Stomach (tissue), 9 donors: ENCODE results near the gene LDLRAD3. TPM values are rescaled to one million over a fixed set of nuclear protein-coding genes. Genes with fewer than 3 reads are reported as not detected.

Experiments
- DNase-seq, 2 donors: peaks; one replicate each; pipeline versions ENCODE4 v3.0.0 to v3.0.0-alpha.2; 2013 to 2019
- H3K27ac ChIP-seq, 5 donors: fragments of 200-600 bp in 4 of 5; sonication (generic) in 4 of 5; one replicate each; pipeline ENCODE4 v1.5.1; 2013 to 2019; ENCODE audit warnings: mild to moderate bottlenecking in 1 of 5, moderate library complexity in 1 of 5
- H3K27me3 ChIP-seq, 3 donors: fragments of 200-600 bp; sonication (generic); one replicate each; pipeline ENCODE4 v1.5.1; 2017 to 2019; ENCODE audit warnings: mixed run types in 1 of 3
- H3K36me3 ChIP-seq, 4 donors: fragments of 200-600 bp; sonication (generic); 1 replicate in 3 of 4; 2 replicates in 1 of 4; pipeline ENCODE4 v1.5.1; 2016 to 2019
- H3K4me1 ChIP-seq, 4 donors: fragments of 200-600 bp; sonication (generic); one replicate each; pipeline ENCODE4 v1.5.1; 2016 to 2019
- H3K4me3 ChIP-seq, 4 donors: fragments of 200-600 bp; sonication (generic) in 3 of 4; one replicate each; pipeline ENCODE4 v1.5.1; 2016 to 2019; ENCODE audit warnings: mild to moderate bottlenecking in 1 of 4
- H3K9me3 ChIP-seq, 4 donors: fragments of 200-600 bp; sonication (generic); one replicate each; pipeline ENCODE4 v1.5.1; 2016 to 2019
- EP300 ChIP-seq: sonication (generic); formaldehyde crosslinking; IDR thresholded peaks from one replicate; pipeline ENCODE4 v1.6.1; 2017; ENCODE audit warnings: antibody characterized with exemption
- POLR2A ChIP-seq, 4 donors: fragments of 450-650 bp; IDR thresholded peaks; one replicate each; pipeline ENCODE4 v1.6.1; 2016; ENCODE audit warnings: antibody characterized with exemption in 4 of 4, control low read depth in 2 of 4, mild to moderate bottlenecking in 1 of 4, moderate library complexity in 1 of 4
- POLR2AphosphoS5 ChIP-seq, 3 donors: sonication (generic); formaldehyde crosslinking; IDR thresholded peaks; one replicate each; pipeline ENCODE4 v1.6.1; 2016; ENCODE audit warnings: antibody characterized with exemption in 3 of 3
- WGBS, 5 donors: extraction: QIAGEN DNeasy Blood & Tissue Kit in 3 of 5; methylation state at CpG; one replicate each; pipeline versions ENCODE4 v1.1.5 to v1.1.7; 2013 to 2018; 5-methylcytosine and 5-hydroxymethylcytosine counted together
- intact Hi-C: fragments of 100-400 bp; cut with DNase I; formaldehyde crosslinking; loops from one replicate; pipeline ENCODE4 v1.15.1; 2023; ENCODE audit warnings: low total_unique reads
- polyA plus RNA-seq, 3 donors: library from polyadenylated mRNA; stranded (reverse); fragments of 200-250 nt; gene quantifications; one replicate each; pipeline ENCODE4 v1.2.3, GENCODE V29; 2013
- total RNA-seq, 5 donors: library from RNA; depleted of rRNA; stranded (reverse); fragments of >200 nt; gene quantifications; one replicate each; pipeline versions ENCODE4 v1.1.0 to v1.2.3, GENCODE V29; 2014 to 2016
- TF ChIP-seq, protein P1 (sequence below), 7 experiments: fragments of 450-650 bp in 4 of 7; fragments of 200-600 bp in 3 of 7; sonication (generic) in 3 of 7; IDR thresholded peaks; one replicate each; pipeline ENCODE4 v1.5.1; 2016 to 2019; ENCODE audit warnings: antibody characterized with exemption in 7 of 7, control low read depth in 2 of 7, mild to moderate bottlenecking in 1 of 7
- donor health status: healthy with polysubstance abuse.
- donor health status: Bipolar disorder and iron deficiency.
- donor health status: healthy.

The LDLRAD3 gene
- total and polyA plus RNA-seq, 8 donors = 2.0 to 22.8 (median 7.9) TPM

DNA sequence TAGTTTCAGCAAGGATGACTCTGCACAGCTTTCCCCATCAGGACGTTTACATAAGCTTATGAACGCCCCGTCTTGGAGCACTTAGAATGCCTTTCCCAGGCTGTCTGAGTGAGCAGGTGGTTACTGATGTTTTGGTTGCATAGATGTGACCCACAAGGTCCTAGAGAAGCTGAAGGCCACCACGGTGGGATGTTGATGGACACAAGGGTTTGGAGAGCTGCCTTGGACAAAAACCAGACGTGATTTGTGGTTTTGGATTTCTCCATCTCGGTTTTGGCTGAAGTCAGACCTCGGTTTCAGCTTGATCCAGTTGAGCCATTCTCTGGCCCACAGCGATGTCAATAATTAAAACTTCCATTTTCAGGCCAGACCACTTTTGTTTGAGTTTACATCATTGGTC, 151.9 kb downstream of the LDLRAD3 start:
- DNase-seq = no peak
- Histone ChIP-seq H3K9me3 (peaks cover 0 to 8% (median 0%) of the 10 kb centered on the region in 4 donors), H3K27ac (no peak overlapping the region), H3K27me3 (no peaks in the 10 kb centered on the region), H3K36me3 (peaks cover 0 to 20% (median 2%) of the 10 kb centered on the region in 4 donors), H3K4me1 (peaks cover 0 to 9% (median 2%) of the 10 kb centered on the region in 4 donors), H3K4me3 (no peak overlapping the region)
- 68 to 81% (median 74%) methylated on average over 8 of the region's 8 CpGs for WGBS, 5 donors
- no peak for TF ChIP-seq POLR2A (IDR thresholded peaks at IDR 0.05)
- TF ChIP-seq POLR2AphosphoS5 (IDR thresholded peaks at IDR 0.05) = peak in 2 of 3 donors; percentile 3 to 12
- intact Hi-C loops = no loop called here

DNA sequence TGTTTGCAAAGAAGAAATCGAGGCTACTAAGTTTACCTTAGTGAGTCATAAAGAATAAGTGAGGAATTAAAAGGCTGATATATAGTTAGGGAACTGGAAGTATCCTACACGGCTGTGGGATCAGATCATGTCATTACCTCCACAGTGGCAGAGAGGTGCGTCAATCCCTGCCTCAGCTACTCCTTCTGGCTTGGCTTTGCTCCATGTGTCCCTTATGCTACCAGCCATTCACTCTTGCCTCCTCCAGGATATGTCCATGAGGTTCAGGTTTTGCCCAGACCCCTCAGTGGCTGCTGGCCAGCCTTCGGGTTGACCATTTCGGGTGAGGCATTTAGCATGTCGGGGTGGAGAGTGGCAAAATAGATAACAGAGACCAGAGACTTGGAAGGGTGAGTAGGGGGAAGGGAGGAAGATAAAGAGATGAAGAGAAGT, 153.4 kb downstream of the LDLRAD3 start:
- WGBS, 5 donors = 40 to 70% (median 60%) methylated on average over 6 of the region's 6 CpGs
- no peak for TF ChIP-seq EP300
- TF ChIP-seq POLR2AphosphoS5 (IDR thresholded peaks at IDR 0.05) = no peak
- no peak for TF ChIP-seq POLR2A (IDR thresholded peaks at IDR 0.05)
- TF ChIP-seq, protein P1, sequence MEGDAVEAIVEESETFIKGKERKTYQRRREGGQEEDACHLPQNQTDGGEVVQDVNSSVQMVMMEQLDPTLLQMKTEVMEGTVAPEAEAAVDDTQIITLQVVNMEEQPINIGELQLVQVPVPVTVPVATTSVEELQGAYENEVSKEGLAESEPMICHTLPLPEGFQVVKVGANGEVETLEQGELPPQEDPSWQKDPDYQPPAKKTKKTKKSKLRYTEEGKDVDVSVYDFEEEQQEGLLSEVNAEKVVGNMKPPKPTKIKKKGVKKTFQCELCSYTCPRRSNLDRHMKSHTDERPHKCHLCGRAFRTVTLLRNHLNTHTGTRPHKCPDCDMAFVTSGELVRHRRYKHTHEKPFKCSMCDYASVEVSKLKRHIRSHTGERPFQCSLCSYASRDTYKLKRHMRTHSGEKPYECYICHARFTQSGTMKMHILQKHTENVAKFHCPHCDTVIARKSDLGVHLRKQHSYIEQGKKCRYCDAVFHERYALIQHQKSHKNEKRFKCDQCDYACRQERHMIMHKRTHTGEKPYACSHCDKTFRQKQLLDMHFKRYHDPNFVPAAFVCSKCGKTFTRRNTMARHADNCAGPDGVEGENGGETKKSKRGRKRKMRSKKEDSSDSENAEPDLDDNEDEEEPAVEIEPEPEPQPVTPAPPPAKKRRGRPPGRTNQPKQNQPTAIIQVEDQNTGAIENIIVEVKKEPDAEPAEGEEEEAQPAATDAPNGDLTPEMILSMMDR (IDR thresholded peaks at IDR 0.05) = no peak
- intact Hi-C loops = no loop called here

DNA sequence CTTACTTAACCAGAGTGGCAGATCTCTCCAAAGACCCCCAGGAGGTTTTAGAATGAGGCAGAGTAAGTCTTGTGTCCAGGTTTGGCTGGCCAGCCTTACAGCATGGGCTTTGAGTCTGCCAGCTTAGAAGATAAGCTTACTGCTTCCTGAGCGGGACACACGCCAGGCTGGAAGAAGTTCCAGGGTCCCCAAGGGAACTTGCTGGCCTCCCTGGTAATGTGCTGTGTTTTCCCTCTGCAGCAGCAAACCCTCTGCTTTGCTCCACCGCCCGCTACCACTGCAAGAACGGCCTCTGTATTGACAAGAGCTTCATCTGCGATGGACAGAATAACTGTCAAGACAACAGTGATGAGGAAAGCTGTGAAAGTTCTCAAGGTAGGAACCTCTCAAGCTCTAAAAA, 154.2 kb downstream of the LDLRAD3 start:
- DNase-seq = no peak
- H3K4me3 ChIP-seq = no peak overlapping the region
- H3K4me1 ChIP-seq = no peaks in the 10 kb centered on the region
- intact Hi-C loops = no loop called here
- TF ChIP-seq POLR2AphosphoS5 (IDR thresholded peaks at IDR 0.05) (no peak), EP300 (no peak), POLR2A (IDR thresholded peaks at IDR 0.05) (no peak)
- TF ChIP-seq, protein P1 (IDR thresholded peaks at IDR 0.05) = no peak
- 68 to 79% (median 73%) methylated on average over 6 of the region's 6 CpGs for WGBS, 5 donors
- H3K27ac ChIP-seq = no peak overlapping the region
- peaks cover 0 to 25% (median 2%) of the 10 kb centered on the region in 4 donors for H3K36me3 ChIP-seq
- H3K9me3 ChIP-seq = peaks cover 0 to 8% (median 0%) of the 10 kb centered on the region in 4 donors
- no peaks in the 10 kb centered on the region for H3K27me3 ChIP-seq

More for the DNA sequence above, 153.4 kb downstream of the LDLRAD3 start:
- no peaks in the 10 kb centered on the region for H3K4me1 ChIP-seq
- no peak for DNase-seq
- no peaks in the 10 kb centered on the region for H3K27me3 ChIP-seq
- H3K27ac ChIP-seq = no peak overlapping the region
- no peak overlapping the region for H3K4me3 ChIP-seq
- H3K9me3 ChIP-seq = peaks cover 0 to 8% (median 0%) of the 10 kb centered on the region in 4 donors
- peaks cover 0 to 25% (median 2%) of the 10 kb centered on the region in 4 donors for H3K36me3 ChIP-seq

DNA sequence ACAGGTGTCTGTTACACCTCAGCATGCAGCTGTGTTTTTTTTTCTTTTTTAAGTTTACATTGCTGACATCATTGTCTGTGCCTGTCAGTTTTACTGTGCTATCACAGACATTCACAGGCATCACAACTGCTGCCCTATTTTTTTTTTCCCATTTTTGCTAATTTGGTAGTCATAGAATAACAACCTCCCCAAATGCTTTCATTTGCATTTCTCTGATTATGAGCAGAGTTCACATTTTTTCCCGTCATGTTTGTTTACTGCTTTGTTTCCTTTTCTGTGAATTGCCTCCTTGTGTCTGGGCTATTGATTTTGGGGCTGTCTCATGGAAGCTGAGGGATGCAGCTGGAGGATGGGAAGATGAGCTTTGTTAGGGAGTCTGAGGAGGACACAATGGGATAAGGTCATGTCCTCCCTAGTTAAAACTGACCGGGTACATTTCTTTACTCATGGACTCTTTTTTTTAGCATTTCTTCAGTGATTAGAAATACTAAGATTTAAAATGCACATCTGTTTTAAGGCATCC, 155.1 kb downstream of the LDLRAD3 start:
- no peak overlapping the region for H3K4me3 ChIP-seq
- TF ChIP-seq POLR2AphosphoS5 (IDR thresholded peaks at IDR 0.05) (no peak), POLR2A (IDR thresholded peaks at IDR 0.05) (no peak), EP300 (no peak)
- TF ChIP-seq, protein P1 (IDR thresholded peaks at IDR 0.05) = no peak
- intact Hi-C loops = no loop called here
- no peaks in the 10 kb centered on the region for H3K4me1 ChIP-seq
- no peak for DNase-seq
- H3K27ac ChIP-seq = no peak overlapping the region
- H3K36me3 ChIP-seq = peaks cover 0 to 18% (median 2%) of the 10 kb centered on the region in 4 donors
- peaks cover 0 to under 1% (median 0%) of the 10 kb centered on the region in 4 donors for H3K9me3 ChIP-seq
- no peaks in the 10 kb centered on the region for H3K27me3 ChIP-seq
- WGBS, 5 donors = 68 to 81% (median 77%) methylated on average over 2 of the region's 2 CpGs

DNA sequence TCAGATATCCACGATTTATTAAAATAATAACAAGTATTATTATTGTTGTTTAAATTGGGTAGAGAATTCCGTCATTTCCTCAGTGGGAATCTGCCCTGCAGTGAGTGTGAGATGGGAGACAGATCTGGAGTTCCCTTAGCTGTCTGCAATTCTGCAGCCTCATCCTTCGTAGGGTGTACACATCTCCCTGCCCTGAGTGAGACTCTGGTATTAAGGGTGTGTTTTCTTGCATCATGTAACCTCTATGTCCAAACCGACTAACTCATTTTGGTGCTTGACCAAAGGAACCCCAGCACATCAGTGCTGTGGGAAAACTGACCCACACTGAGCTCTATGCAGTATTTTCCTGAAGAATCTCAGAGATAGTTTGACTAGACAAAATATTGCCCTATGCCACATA, 157.6 kb downstream of the LDLRAD3 start:
- no peaks in the 10 kb centered on the region for H3K27me3 ChIP-seq
- DNase-seq = no peak
- no peak overlapping the region for H3K27ac ChIP-seq
- no peak for TF ChIP-seq POLR2A (IDR thresholded peaks at IDR 0.05)
- TF ChIP-seq EP300 = no peak
- TF ChIP-seq, protein P1 (IDR thresholded peaks at IDR 0.05) = no peak
- TF ChIP-seq POLR2AphosphoS5 (IDR thresholded peaks at IDR 0.05) = no peak
- intact Hi-C loops = no loop called here
- H3K4me1 ChIP-seq = peaks cover 0 to 4% (median 0%) of the 10 kb centered on the region in 4 donors
- H3K4me3 ChIP-seq = no peak overlapping the region
- peaks cover 0 to 16% (median 2%) of the 10 kb centered on the region in 4 donors for H3K36me3 ChIP-seq
- WGBS, 5 donors = 91 to 96% (median 92%) methylated on average over 4 of the region's 4 CpGs
- no peaks in the 10 kb centered on the region for H3K9me3 ChIP-seq
